ENCODE results near the gene OCA2. TPM values are rescaled to one million over a fixed set of nuclear protein-coding genes. Genes with fewer than 3 reads are reported as not detected.

OCA2 gene
- total RNA-seq, 2 experiments from 2014 or later, result not detected

DNA sequence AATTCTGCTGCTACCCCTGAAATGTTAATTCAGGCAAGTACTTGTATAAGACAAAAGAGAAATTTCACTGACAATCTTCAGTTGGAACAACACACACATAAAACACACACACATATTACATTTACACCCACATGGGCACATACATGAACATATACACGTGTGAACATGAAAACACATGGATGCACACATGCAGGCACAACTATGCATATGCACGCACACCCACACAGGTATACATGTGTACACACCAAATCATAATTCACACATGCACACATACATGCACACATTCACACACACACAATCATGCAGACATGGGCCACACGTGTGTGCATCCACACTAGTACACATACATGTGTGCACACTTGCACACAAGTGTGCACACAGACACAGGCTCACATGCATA, 277.8 kb downstream of the OCA2 start:
- CTCF ChIA-PET, result no interaction called here
- H3K36me3 Mint-ChIP-seq (ENCODE audit: low read depth), result no peaks in the 10 kb centered on the region
- H3K27me3 Mint-ChIP-seq (ENCODE audit: low read depth), result peaks cover 2% of the 10 kb centered on the region
- intact Hi-C loops (cut with micrococcal nuclease), result no loop called here
- H3K4me3 Mint-ChIP-seq, result no peak overlapping the region
- DNase-seq, result no peak
- no peak overlapping the region for H3K27ac Mint-ChIP-seq
- H3K4me1 Mint-ChIP-seq (ENCODE audit: low read depth), result no peaks in the 10 kb centered on the region
- peaks cover 16% of the 10 kb centered on the region for H3K9me3 Mint-ChIP-seq

DNA sequence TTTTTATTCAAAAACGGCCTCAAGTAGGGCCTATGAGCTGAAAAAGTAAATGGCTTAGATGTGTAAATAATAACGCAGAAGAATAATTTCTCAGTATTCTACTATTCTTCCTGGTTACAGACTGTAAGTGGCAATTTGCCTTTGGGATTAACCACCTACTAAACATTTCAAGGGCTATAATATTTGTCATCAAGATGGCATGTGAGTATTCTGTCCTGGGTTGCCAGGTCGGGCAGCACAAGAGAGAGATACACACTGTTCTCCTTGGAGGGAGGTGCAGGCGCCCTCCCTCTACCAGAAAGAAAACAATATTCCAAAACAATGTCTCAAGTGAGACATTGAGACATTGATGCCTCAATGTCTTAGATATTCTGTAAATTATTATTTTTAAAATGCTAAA, 278.4 kb downstream of the OCA2 start:
- Mint-ChIP-seq H3K27ac (no peak overlapping the region), H3K36me3 (ENCODE audit: low read depth) (no peaks in the 10 kb centered on the region), H3K4me3 (no peak overlapping the region), H3K9me3 (peaks cover 16% of the 10 kb centered on the region), H3K27me3 (ENCODE audit: low read depth) (peaks cover 2% of the 10 kb centered on the region), H3K4me1 (ENCODE audit: low read depth) (no peaks in the 10 kb centered on the region)
- CTCF ChIA-PET, result no interaction called here
- no peak for DNase-seq
- intact Hi-C loops (cut with micrococcal nuclease), result no loop called here

DNA sequence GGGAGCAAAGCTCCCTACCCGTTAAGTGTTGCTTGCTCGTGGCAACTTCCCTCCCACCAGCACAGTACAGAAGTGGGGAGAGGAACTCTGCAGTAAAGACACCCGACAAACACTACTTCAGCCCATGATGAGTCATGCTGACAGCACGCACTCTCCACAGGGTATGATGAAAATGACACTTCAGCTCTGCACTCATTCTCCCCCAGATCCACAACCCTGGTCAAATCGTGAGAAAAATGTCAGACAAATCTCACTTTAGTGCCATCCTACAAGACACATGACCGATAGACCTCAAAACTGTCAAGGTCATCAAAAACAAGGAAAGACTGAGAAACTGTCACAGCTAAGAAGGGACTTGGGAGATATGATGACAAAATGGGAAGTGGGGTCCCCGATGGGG, 278.9 kb downstream of the OCA2 start:
- H3K9me3 Mint-ChIP-seq, result peaks cover 16% of the 10 kb centered on the region
- CTCF ChIA-PET, result no interaction called here
- intact Hi-C loops (cut with micrococcal nuclease), result no loop called here

DNA sequence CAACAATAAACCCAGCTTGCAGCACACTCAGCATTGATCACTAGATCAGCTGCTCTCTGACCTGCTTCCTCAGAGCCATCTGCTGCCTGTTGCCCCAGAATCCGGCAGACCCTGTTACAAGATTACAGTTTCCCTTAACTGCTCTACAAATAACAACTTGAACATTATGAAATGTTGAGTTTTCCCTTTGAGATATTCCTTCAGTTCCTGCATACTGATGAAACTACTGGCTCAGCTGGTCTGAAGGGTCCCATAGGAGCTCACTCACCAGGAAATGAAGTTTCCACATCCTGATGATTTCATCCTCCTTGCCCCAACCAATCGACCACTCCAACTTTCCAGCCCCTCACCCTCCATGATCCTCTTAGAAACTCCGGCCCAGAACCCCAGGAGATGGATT, 281.9 kb downstream of the OCA2 start:
- CTCF ChIA-PET, result no interaction called here

More for the DNA sequence above, 278.9 kb downstream of the OCA2 start:
- Mint-ChIP-seq H3K4me3 (no peak overlapping the region), H3K27me3 (ENCODE audit: low read depth) (peaks cover 2% of the 10 kb centered on the region), H3K27ac (no peak overlapping the region), H3K36me3 (ENCODE audit: low read depth) (no peaks in the 10 kb centered on the region), H3K4me1 (ENCODE audit: low read depth) (no peaks in the 10 kb centered on the region)
- DNase-seq, result no peak

DNA sequence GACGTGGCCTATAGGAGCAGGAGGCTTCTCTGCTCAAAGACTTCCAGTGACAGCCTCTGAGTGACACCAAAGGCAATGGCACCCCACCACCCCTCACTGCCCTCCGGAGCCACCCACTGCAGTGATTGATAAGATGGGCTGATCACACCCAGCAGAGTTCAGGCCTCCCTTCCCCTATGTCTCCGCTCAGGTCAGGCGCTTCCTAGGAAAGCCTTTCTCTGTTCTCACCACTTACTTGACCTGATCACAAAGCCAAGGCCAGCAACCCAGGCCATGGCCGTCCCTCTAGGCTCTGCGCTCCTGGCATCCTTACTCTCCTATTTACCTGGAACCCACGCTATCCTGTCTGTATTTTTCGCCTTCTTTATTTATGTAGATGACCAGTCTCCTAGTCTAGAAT, 282.3 kb downstream of the OCA2 start:
- Mint-ChIP-seq H3K9me3 (peaks cover 16% of the 10 kb centered on the region), H3K27me3 (ENCODE audit: low read depth) (peaks cover 2% of the 10 kb centered on the region), H3K27ac (no peak overlapping the region), H3K4me1 (ENCODE audit: low read depth) (no peaks in the 10 kb centered on the region), H3K36me3 (ENCODE audit: low read depth) (no peaks in the 10 kb centered on the region), H3K4me3 (no peak overlapping the region)
- intact Hi-C loops (cut with micrococcal nuclease), result no loop called here
- no peak for DNase-seq
- CTCF ChIA-PET, result no interaction called here

More for the DNA sequence above, 281.9 kb downstream of the OCA2 start:
- no peaks in the 10 kb centered on the region for H3K4me1 Mint-ChIP-seq (ENCODE audit: low read depth)
- peaks cover 16% of the 10 kb centered on the region for H3K9me3 Mint-ChIP-seq
- H3K36me3 Mint-ChIP-seq (ENCODE audit: low read depth), result no peaks in the 10 kb centered on the region
- H3K27ac Mint-ChIP-seq, result no peak overlapping the region
- H3K27me3 Mint-ChIP-seq (ENCODE audit: low read depth), result peaks cover 2% of the 10 kb centered on the region
- no peak for DNase-seq
- H3K4me3 Mint-ChIP-seq, result no peak overlapping the region
- intact Hi-C loops (cut with micrococcal nuclease), result no loop called here

DNA sequence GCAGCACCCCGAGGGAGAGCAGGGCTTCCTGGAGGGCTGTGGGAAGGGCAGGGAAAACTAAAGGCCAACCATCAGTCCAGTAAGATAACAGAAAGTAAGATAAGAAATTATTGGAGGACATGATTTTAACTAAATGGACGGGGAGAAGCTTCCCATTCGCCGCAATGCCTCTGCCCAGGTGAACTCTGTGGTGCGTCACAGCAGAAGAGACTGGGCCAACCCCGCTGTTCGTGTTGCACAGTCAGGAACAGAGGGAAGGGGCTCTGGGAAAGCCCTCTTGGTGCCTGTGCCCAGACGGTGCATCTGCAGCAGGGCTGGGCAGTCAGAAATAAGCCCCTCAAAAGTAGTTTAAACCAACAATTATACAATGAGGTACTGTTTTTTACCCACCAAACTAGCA, 284.1 kb downstream of the OCA2 start:
- Mint-ChIP-seq H3K4me1 (ENCODE audit: low read depth) (no peaks in the 10 kb centered on the region), H3K4me3 (no peak overlapping the region), H3K27me3 (ENCODE audit: low read depth) (no peaks in the 10 kb centered on the region), H3K9me3 (peaks cover 14% of the 10 kb centered on the region), H3K27ac (no peak overlapping the region), H3K36me3 (ENCODE audit: low read depth) (no peaks in the 10 kb centered on the region)
- CTCF ChIA-PET, result no interaction called here
- intact Hi-C loops (cut with micrococcal nuclease), result no loop called here
- no peak for DNase-seq

DNA sequence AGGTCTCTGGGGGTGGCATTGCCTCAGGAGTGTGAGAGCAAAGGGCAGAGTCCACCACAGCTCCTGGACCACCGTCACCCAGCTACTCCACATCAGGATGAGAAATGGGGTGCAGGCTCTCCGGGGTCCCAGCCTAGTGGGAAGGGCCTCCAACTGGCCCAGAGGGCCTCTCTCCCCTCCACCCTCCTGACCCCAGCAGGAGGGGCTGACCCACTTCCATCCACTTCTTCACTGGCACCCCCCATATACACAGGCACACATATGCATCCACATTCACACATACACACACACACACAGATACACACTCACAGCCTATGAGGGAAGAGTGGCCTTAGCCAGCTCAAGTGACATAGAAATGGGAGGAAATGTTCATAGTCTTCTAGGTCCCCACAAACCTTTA, 286.0 kb downstream of the OCA2 start:
- CTCF ChIA-PET, result no interaction called here
- Mint-ChIP-seq H3K36me3 (ENCODE audit: low read depth) (no peaks in the 10 kb centered on the region), H3K4me1 (ENCODE audit: low read depth) (no peaks in the 10 kb centered on the region), H3K27me3 (ENCODE audit: low read depth) (no peaks in the 10 kb centered on the region), H3K27ac (no peak overlapping the region), H3K9me3 (peaks cover 14% of the 10 kb centered on the region), H3K4me3 (no peak overlapping the region)
- no peak for DNase-seq
- intact Hi-C loops (cut with micrococcal nuclease), result no loop called here

DNA sequence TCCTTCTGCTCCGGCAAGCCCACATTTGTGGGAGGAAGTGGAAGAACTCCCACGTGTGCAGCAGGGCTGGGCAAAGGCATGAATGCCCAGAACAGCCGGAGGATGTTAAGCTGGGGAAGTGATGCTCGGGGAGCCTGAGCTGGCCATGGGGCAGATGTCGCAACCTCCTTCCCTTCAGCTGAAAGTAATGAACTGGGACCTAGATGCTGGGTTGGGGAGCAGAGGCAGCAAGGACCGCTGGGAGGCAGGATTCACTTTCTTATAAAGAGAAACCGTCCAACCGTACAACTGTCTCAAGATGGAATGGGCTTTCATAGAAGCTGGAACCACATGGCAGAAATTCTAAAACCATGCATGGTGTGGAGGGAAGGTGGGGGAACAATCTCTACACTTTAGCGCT, 290.9 kb downstream of the OCA2 start:
- no peak overlapping the region for H3K27ac Mint-ChIP-seq
- DNase-seq, result no peak
- H3K9me3 Mint-ChIP-seq, result peaks cover 7% of the 10 kb centered on the region
- no peaks in the 10 kb centered on the region for H3K36me3 Mint-ChIP-seq (ENCODE audit: low read depth)
- CTCF ChIA-PET, result no interaction called here
- no peaks in the 10 kb centered on the region for H3K4me1 Mint-ChIP-seq (ENCODE audit: low read depth)
- intact Hi-C loops (cut with micrococcal nuclease), result no loop called here
- H3K4me3 Mint-ChIP-seq, result no peak overlapping the region
- H3K27me3 Mint-ChIP-seq (ENCODE audit: low read depth), result peaks cover 2% of the 10 kb centered on the region

DNA sequence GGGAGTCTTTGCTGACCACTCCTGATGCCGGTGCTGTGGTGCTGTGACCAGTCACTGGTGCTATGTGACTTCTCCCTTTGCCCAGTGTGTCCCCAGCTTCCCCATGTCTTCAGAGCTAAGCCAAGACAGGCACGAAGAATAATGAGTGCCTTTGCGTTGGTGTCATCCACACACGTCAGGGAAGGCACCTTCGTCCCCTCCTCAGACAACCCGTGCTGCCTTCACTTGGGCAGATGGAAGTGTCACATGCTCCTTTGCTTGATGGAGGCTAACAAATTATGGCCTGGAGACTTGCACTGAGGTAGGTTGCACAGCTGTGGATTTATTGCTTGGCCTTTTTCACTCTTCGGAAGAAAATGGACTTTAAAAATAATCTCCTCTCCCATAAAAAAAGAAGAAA, 291.8 kb downstream of the OCA2 start:
- H3K9me3 Mint-ChIP-seq, result peaks cover 7% of the 10 kb centered on the region
- DNase-seq, result no peak
- CTCF ChIA-PET, result no interaction called here
- no peak overlapping the region for H3K27ac Mint-ChIP-seq
- no peaks in the 10 kb centered on the region for H3K36me3 Mint-ChIP-seq (ENCODE audit: low read depth)
- intact Hi-C loops (cut with micrococcal nuclease), result no loop called here
- peaks cover 2% of the 10 kb centered on the region for H3K27me3 Mint-ChIP-seq (ENCODE audit: low read depth)
- no peak overlapping the region for H3K4me3 Mint-ChIP-seq
- H3K4me1 Mint-ChIP-seq (ENCODE audit: low read depth), result no peaks in the 10 kb centered on the region

DNA sequence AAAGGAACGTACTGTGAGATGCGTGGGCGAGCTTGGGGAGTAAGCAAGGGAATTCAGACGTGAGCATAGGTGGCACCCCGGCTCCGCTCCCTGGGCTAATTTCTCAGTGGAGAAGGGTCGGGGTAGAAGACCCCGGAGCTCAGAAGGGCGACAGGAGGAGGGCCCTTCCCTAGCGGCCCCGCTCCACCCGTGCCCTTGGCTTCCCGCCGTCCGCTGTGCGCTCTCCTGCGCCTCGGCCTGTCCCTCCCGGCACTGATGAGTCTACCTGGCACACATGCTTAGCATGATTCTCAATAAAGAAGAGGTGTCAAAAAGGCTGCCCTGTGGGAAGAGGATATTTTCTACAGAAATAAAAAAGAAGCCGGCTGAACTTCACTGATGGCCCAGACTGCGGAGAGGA, 292.7 kb downstream of the OCA2 start:
- Mint-ChIP-seq H3K4me3 (no peak overlapping the region), H3K9me3 (peaks cover 7% of the 10 kb centered on the region), H3K36me3 (ENCODE audit: low read depth) (no peaks in the 10 kb centered on the region), H3K27me3 (ENCODE audit: low read depth) (peaks cover 2% of the 10 kb centered on the region), H3K4me1 (ENCODE audit: low read depth) (no peaks in the 10 kb centered on the region), H3K27ac (no peak overlapping the region)
- CTCF ChIA-PET, result no interaction called here
- DNase-seq, result no peak
- intact Hi-C loops (cut with micrococcal nuclease), result no loop called here

DNA sequence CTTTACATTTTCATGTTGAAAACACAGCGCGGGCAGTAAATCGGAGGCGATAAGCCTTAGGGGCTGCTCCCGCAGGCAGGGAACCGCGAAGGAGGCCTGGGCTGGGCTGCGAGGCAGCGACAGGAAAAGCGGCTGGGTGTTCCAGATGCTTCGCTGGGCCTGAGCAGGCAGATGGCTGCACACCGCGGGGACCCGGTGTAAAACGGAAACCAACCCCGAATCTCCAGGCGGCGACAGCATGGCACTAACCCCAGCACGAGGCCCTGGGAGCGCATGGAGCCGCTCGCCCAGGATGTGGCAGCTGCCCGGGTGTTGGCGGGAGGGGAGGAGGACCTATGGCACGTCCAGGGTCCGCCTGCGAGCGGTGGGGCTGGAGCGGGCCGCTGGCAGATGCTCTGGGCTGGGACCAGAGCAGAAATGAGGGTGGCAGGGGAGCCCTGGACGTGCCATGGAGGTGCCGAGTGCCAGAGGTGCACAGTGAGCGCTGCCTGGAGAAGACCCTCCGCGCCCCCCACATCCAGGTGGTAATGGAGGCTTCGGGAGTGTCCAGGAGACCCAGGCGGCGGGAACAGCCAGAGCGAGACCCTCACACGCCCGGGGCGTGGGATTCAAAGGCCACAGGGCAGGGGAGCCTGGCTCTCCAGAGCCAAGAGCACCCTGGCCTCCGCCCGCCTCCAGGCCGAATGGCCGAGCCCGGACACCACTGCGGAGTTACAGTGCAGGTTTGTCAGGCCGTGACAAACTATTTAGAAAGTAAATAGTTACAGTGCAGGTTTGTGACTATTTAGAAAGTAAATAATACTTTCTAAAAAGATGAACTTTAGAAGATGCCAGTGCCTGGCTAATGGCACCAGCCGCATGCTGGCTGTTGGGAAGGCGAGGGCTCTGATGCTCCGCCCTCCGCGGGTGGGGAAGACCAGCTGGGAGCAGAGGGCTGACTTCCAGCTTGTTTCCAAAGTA, 293.6 kb downstream of the OCA2 start:
- CTCF ChIA-PET, result no interaction called here
- Mint-ChIP-seq H3K27me3 (ENCODE audit: low read depth) (peaks cover 2% of the 10 kb centered on the region), H3K27ac (no peak overlapping the region), H3K36me3 (ENCODE audit: low read depth) (no peaks in the 10 kb centered on the region), H3K4me3 (no peak overlapping the region), H3K4me1 (ENCODE audit: low read depth) (no peaks in the 10 kb centered on the region), H3K9me3 (peaks cover 7% of the 10 kb centered on the region)
- DNase-seq, result no peak
- intact Hi-C loops (cut with micrococcal nuclease), result no loop called here

DNA sequence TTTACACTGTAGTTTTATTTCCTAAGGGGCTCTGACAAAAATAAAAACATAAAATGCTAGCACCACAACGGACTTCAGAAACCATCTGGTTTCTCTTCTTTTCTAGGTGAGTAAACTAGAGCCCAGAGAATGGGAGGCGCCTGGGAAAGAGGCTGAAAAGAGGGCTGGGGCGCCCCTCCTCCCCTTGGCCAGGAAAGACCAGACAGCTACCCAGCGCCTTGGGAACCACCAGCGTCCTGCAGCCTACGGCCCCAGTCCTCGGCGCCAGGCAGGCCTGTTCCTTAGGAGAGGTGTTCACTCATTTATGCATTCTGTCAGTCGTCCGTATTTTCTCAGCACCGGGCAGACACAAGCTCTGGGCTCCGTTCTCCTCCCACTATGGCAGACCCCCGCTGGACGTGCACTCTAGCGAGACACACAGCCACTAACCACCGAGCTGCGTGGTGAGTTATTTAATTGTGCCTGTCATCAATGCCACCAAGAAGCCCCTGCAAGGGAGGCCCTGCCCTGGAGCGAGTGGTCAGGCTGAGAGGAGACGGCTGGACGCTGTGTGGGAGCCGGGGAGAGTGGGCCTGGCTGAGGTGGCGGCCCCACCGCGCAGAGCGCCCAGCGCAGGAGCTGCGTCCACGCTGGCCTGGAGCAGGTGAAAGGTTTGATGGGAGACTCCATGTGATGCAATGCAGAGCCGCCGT, 294.4 kb downstream of the OCA2 start:
- H3K27ac Mint-ChIP-seq, result no peak overlapping the region
- no peaks in the 10 kb centered on the region for H3K36me3 Mint-ChIP-seq (ENCODE audit: low read depth)
- H3K4me1 Mint-ChIP-seq (ENCODE audit: low read depth), result no peaks in the 10 kb centered on the region
- no peak overlapping the region for H3K4me3 Mint-ChIP-seq
- intact Hi-C loops (cut with micrococcal nuclease), result no loop called here
- CTCF ChIA-PET, result no interaction called here
- no peak for DNase-seq
- peaks cover 2% of the 10 kb centered on the region for H3K27me3 Mint-ChIP-seq (ENCODE audit: low read depth)
- H3K9me3 Mint-ChIP-seq, result peaks cover 7% of the 10 kb centered on the region

DNA sequence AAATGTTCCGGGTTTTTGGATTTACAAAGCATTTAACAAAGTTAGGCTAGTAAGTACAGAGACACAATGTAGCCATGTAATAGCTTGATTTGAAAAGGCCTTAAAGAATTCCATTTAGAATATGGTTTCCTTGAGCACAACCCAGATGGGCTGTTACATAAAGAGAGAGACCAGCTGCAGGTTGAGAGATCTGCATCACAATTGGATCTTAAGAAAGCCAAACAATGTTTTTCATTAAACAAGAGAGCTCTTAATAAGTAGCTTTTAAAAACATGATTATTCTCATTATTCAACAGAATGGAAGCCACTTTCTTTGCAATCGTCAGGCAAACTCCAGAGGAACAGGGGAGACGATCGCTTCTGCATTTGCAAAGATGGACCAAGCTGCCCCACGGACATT, 300.3 kb downstream of the OCA2 start:
- Mint-ChIP-seq H3K27me3 (ENCODE audit: low read depth) (no peaks in the 10 kb centered on the region), H3K27ac (no peak overlapping the region), H3K4me1 (ENCODE audit: low read depth) (no peaks in the 10 kb centered on the region), H3K36me3 (ENCODE audit: low read depth) (no peaks in the 10 kb centered on the region), H3K4me3 (no peak overlapping the region), H3K9me3 (no peaks in the 10 kb centered on the region)
- CTCF ChIA-PET, result no interaction called here
- intact Hi-C loops (cut with micrococcal nuclease), result no loop called here
- no peak for DNase-seq

Data from activated naive CD4-positive, alpha-beta T cell treated with anti-CD3 and anti-CD28 coated beads for 36 hours (primary cell).